HG03342 (cell line): Measurements from ENCODE around the gene EHMT2.
"Not testable (repeated sequence)": the region's sequence is repeated elsewhere in the genome, so short reads cannot be mapped to it uniquely, and the experiment has no call there.

ENCODE experiments used
- ATAC-seq: cut with Tn5 transposase; IDR thresholded peaks from one replicate; pipeline ENCODE4 v1.9.1; 2021; ENCODE audit warnings: mild to moderate bottlenecking, moderate library complexity; ENCODE audit not compliant: unreplicated experiment

The EHMT2 gene

GRCh38 chr6:31897612-31898382 is at the start of gene EHMT2:
TSS of gene EHMT2 (minus strand) at chr6:31897698. CDS start at chr6:31897677, 21 bp downstream.
- peak; percentile 47 for ATAC-seq

- no peak for ATAC-seq
Measured at GRCh38 chr6:31947070-31947675, 49.7 kb upstream of the EHMT2 start.

GRCh38 chr6:31946370-31946885 is 48.9 kb upstream of the EHMT2 start:
- no peak for ATAC-seq

- ATAC-seq = no peak
Measured at GRCh38 chr6:31945507-31946369, 48.2 kb upstream of the EHMT2 start, which contains the start of gene CFB. TSS of gene CFB (plus strand) at chr6:31946095. CDS start at chr6:31946222, 127 bp downstream.

GRCh38 chr6:31945154-31945506 is 47.6 kb upstream of the EHMT2 start:
- no peak for ATAC-seq

- no peak for ATAC-seq
Measured at GRCh38 chr6:31943742-31944141, 46.2 kb upstream of the EHMT2 start.

GRCh38 chr6:31940256-31940664 is 42.8 kb upstream of the EHMT2 start:
- ATAC-seq = no peak

- no peak for ATAC-seq
Measured at GRCh38 chr6:31935823-31936222, 38.3 kb upstream of the EHMT2 start.

GRCh38 chr6:31935021-31935420 is 37.5 kb upstream of the EHMT2 start:
- no peak for ATAC-seq

- no peak for ATAC-seq
Measured at GRCh38 chr6:31933537-31933936, 36.0 kb upstream of the EHMT2 start.

- ATAC-seq = not testable (repeated sequence)
Measured at GRCh38 chr6:31932137-31932536, 34.6 kb upstream of the EHMT2 start.

GRCh38 chr6:31930962-31931361 is 33.5 kb upstream of the EHMT2 start:
- no peak for ATAC-seq

GRCh38 chr6:31928672-31928939 is 31.1 kb upstream of the EHMT2 start:
- no peak for ATAC-seq

- no peak for ATAC-seq
Measured at GRCh38 chr6:31927863-31928671, 30.6 kb upstream of the EHMT2 start.

GRCh38 chr6:31927242-31927862 is 29.9 kb upstream of the EHMT2 start, which contains the start of gene C2:
TSS of gene C2 (plus strand) at chr6:31927717. CDS start at chr6:31927753, 36 bp downstream.
- ATAC-seq = no peak

- no peak for ATAC-seq
Measured at GRCh38 chr6:31922942-31923341, 25.4 kb upstream of the EHMT2 start.

GRCh38 chr6:31920811-31921210 is 23.3 kb upstream of the EHMT2 start:
- ATAC-seq = no peak

- ATAC-seq = no peak
Measured at GRCh38 chr6:31919624-31920303, 22.3 kb upstream of the EHMT2 start.

- ATAC-seq = no peak
Measured at GRCh38 chr6:31918069-31918720, 20.7 kb upstream of the EHMT2 start.
